ENCODE results near the gene FADS1. TPM values are rescaled to one million over a fixed set of nuclear protein-coding genes. Genes with fewer than 3 reads are reported as not detected.

The FADS1 gene
- total RNA-seq, 1 experiment from 2014 or later = 442 TPM

GRCh38 chr11:61782299-61782698 is 34.5 kb downstream of the FADS1 start:
- Histone ChIP-seq H3K4me1 (ENCODE audit: insufficient read depth, low read length, poor library complexity, severe bottlenecking) (peaks cover under 1% of the 10 kb centered on the region), H3K27me3 (replicated peaks; ENCODE audit: insufficient read depth, low read depth, low read length, poor library complexity) (no peaks in the 10 kb centered on the region), H3K36me3 (ENCODE audit: insufficient read depth, low read length, poor library complexity, severe bottlenecking) (peaks cover 28% of the 10 kb centered on the region), H3K9me3 (ENCODE audit: low read depth, low read length, poor library complexity, severe bottlenecking) (no peaks in the 10 kb centered on the region), H3K27ac (ENCODE audit: low read depth, low read length, poor library complexity, severe bottlenecking) (no peak overlapping the region), H3K4me3 (ENCODE audit: low read depth, low read length, poor library complexity, severe bottlenecking) (no peak overlapping the region)
- intact Hi-C loops (cut with micrococcal nuclease; ENCODE audit: unreplicated experiment) = no loop called here
- no peak for DNase-seq (ENCODE audit: low spot score)
- no TSS peak for BruUV-seq (replicated peaks)
- TF ChIP-seq EZH2 (IDR thresholded peaks at IDR 0.05; ENCODE audit: borderline replicate concordance, low read depth, low read length, poor library complexity, severe bottlenecking) = no peak
- no peak for TF ChIP-seq CTCF (conservative IDR thresholded peaks at IDR 0.05; ENCODE audit: low read depth, low read length)
- POLR2A ChIA-PET (ENCODE audit: low non-redundant PET) = no interaction called here
- CTCF ChIA-PET = no interaction called here

- CTCF ChIA-PET = no interaction called here
- TF ChIP-seq CTCF (conservative IDR thresholded peaks at IDR 0.05; ENCODE audit: low read depth, low read length) (no peak), EZH2 (IDR thresholded peaks at IDR 0.05; ENCODE audit: borderline replicate concordance, low read depth, low read length, poor library complexity, severe bottlenecking) (no peak)
- BruUV-seq (replicated peaks) = no TSS peak
- POLR2A ChIA-PET (ENCODE audit: low non-redundant PET) = interaction anchor here (0.6 kb wide), 1 partner anchor 679 kb away, joined by 7 read pairs; no protein-coding TSS in a partner anchor
- H3K27me3 ChIP-seq (replicated peaks; ENCODE audit: insufficient read depth, low read depth, low read length, poor library complexity) = no peaks in the 10 kb centered on the region
- no peak overlapping the region for H3K27ac ChIP-seq (ENCODE audit: low read depth, low read length, poor library complexity, severe bottlenecking)
- H3K36me3 ChIP-seq (ENCODE audit: insufficient read depth, low read length, poor library complexity, severe bottlenecking) = peaks cover 21% of the 10 kb centered on the region
- no peak for DNase-seq (ENCODE audit: low spot score)
- intact Hi-C loops (cut with micrococcal nuclease; ENCODE audit: unreplicated experiment) = no loop called here
- no peaks in the 10 kb centered on the region for H3K9me3 ChIP-seq (ENCODE audit: low read depth, low read length, poor library complexity, severe bottlenecking)
- H3K4me1 ChIP-seq (ENCODE audit: insufficient read depth, low read length, poor library complexity, severe bottlenecking) = peaks cover 8% of the 10 kb centered on the region
- no peak overlapping the region for H3K4me3 ChIP-seq (ENCODE audit: low read depth, low read length, poor library complexity, severe bottlenecking)
Observed at GRCh38 chr11:61781585-61781984, 35.2 kb downstream of the FADS1 start.

GRCh38 chr11:61780581-61781162 is 36.1 kb downstream of the FADS1 start:
- no TSS peak for BruUV-seq (replicated peaks)
- intact Hi-C loops (cut with micrococcal nuclease; ENCODE audit: unreplicated experiment) = no loop called here

More at GRCh38 chr11:61780581-61781162, 36.1 kb downstream of the FADS1 start:
- H3K27ac ChIP-seq (ENCODE audit: low read depth, low read length, poor library complexity, severe bottlenecking) = no peak overlapping the region
- H3K36me3 ChIP-seq (ENCODE audit: insufficient read depth, low read length, poor library complexity, severe bottlenecking) = peaks cover 16% of the 10 kb centered on the region
- no peak for TF ChIP-seq CTCF (conservative IDR thresholded peaks at IDR 0.05; ENCODE audit: low read depth, low read length)
- no peak for TF ChIP-seq EZH2 (IDR thresholded peaks at IDR 0.05; ENCODE audit: borderline replicate concordance, low read depth, low read length, poor library complexity, severe bottlenecking)
- ChIA-PET POLR2A (ENCODE audit: low non-redundant PET) (interaction anchor here (0.6 kb wide), 1 partner anchor 680 kb away, joined by 7 read pairs; no protein-coding TSS in a partner anchor), CTCF (interaction anchor here (1.1 kb wide), 1 partner anchor 327 kb away, joined by 5 read pairs; no protein-coding TSS in a partner anchor)
- DNase-seq (ENCODE audit: low spot score) = no peak
- H3K9me3 ChIP-seq (ENCODE audit: low read depth, low read length, poor library complexity, severe bottlenecking) = no peaks in the 10 kb centered on the region
- no peaks in the 10 kb centered on the region for H3K27me3 ChIP-seq (replicated peaks; ENCODE audit: insufficient read depth, low read depth, low read length, poor library complexity)
- H3K4me3 ChIP-seq (ENCODE audit: low read depth, low read length, poor library complexity, severe bottlenecking) = no peak overlapping the region
- H3K4me1 ChIP-seq (ENCODE audit: insufficient read depth, low read length, poor library complexity, severe bottlenecking) = peaks cover 10% of the 10 kb centered on the region

Data from A673 (cell line).